Measurements from ENCODE around the gene PDCD1. TPM values are rescaled to one million over a fixed set of nuclear protein-coding genes. Genes with fewer than 3 reads are reported as not detected.

Gene PDCD1
- total RNA-seq, 4 donors from 2014 or later: 0.49 to 2.3 (median 1.1) TPM

DNA sequence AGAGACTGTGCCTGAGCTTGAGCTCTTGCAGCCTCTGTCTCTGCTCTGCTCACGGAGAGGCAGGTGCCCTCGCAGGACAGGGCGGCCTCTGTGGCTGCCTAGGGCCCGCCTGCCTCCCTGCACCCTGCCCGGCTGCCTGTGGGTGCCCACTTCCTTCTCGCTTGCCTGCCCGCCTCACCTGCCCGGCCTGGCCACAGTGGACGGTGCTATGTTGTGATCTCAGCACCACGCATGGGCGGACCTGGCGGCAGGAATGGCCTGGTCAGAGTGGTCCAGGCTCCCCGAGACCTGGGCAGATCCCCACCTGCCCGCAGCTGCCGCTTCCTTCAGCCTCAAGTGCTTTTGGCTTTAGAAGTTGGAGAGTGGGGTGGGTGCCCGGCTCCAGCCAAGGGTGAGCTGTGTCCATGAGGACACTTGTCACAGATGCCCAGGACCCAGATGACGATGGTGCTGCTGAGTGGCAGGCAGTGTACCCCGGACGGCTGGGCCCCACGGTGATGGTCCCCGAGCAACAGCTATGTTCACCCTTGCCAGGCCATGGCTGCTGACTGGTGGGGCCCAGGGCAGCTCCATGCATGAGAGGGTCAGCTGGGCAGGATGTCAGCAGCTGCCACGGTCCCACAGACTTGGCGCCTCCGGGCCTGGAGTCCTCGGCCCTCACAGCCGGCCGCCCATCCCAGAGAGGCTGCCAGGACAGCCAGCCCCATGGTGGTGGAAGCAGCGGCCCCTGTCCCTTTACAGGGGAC, 36.2 kb upstream of the PDCD1 start:
- peak overlapping the region; percentile 41 to 83 (median 76) for H3K27ac ChIP-seq
- peaks cover 19 to 54% of the 10 kb centered on the region in 2 donors for H3K4me1 ChIP-seq
- H3K9me3 ChIP-seq: no peaks in the 10 kb centered on the region
- H3K36me3 ChIP-seq: no peaks in the 10 kb centered on the region
- WGBS, 2 donors: 39 to 48% methylated on average over 9 to 16 of the region's 28 CpGs
- no peaks in the 10 kb centered on the region for H3K27me3 ChIP-seq
- TF ChIP-seq POLR2A (IDR thresholded peaks at IDR 0.05): no peak
- TF ChIP-seq, protein P1, sequence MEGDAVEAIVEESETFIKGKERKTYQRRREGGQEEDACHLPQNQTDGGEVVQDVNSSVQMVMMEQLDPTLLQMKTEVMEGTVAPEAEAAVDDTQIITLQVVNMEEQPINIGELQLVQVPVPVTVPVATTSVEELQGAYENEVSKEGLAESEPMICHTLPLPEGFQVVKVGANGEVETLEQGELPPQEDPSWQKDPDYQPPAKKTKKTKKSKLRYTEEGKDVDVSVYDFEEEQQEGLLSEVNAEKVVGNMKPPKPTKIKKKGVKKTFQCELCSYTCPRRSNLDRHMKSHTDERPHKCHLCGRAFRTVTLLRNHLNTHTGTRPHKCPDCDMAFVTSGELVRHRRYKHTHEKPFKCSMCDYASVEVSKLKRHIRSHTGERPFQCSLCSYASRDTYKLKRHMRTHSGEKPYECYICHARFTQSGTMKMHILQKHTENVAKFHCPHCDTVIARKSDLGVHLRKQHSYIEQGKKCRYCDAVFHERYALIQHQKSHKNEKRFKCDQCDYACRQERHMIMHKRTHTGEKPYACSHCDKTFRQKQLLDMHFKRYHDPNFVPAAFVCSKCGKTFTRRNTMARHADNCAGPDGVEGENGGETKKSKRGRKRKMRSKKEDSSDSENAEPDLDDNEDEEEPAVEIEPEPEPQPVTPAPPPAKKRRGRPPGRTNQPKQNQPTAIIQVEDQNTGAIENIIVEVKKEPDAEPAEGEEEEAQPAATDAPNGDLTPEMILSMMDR (IDR thresholded peaks at IDR 0.05): no peak
- H3K4me3 ChIP-seq (replicated peaks in 1 of 3): no peak overlapping the region
- peak; percentile 74 to 87 for DNase-seq
- intact Hi-C loops (cut with DNase I): no loop called here

DNA sequence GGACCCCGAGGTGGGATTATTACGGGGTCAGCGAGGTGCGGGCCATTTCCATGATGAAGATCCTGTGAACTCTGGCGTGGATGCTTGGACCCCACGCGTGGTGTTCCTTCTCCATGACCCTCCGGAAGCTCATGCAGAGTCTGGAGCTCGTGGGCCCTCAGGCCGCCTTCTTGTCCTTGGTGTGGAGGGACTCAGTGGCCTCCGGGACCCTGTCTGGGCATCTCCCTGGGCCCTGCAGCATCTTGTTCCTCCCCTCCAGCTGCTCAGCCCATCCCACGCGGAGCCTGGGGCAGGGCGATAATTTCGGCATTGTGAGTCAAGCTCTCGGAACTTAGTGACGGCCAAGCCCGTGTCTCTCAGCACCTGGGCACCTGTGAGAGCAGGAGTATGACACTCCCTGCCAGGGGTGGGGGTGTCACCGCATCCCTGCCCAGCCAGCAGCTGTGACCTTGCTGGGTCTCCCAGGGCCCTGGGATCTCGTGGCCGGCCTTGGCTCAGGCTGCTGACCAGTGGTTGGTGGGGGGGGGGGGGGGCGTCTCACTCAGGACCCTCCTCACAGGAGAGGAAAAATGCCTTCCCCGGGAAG, 35.5 kb upstream of the PDCD1 start:
- Histone ChIP-seq H3K4me3 (replicated peaks in 1 of 3) (no peak overlapping the region), H3K36me3 (no peaks in the 10 kb centered on the region), H3K27me3 (no peaks in the 10 kb centered on the region), H3K27ac (peak overlapping the region in 2 of 3 donors; percentile 76 to 83), H3K9me3 (no peaks in the 10 kb centered on the region), H3K4me1 (peaks cover 15 to 47% of the 10 kb centered on the region in 2 donors)
- WGBS, 2 donors: 93 to 94% methylated on average over 8 to 18 of the region's 23 CpGs
- intact Hi-C loops (cut with DNase I): no loop called here
- DNase-seq: no peak
- TF ChIP-seq, protein P1 (IDR thresholded peaks at IDR 0.05): no peak
- no peak for TF ChIP-seq POLR2A (IDR thresholded peaks at IDR 0.05)

DNA sequence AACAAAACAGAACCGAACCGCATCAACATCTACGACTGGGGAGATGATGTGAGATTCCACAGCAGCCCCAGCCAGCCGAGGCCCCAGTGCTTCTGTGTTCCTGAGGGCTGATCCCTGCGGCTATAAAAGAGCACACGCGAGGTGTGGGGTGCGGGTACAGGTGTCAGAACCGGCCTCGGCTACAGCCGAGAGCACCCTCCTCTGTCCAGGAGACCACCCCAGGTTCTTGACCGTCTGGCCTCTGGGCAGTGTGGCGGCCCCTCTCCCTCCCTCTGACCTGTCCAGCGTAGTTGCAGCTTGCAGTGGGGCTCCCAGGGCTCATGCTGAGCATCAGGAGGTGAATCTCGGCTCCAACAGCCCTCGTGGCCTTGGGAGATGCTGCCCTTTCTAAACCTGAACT, 34.6 kb upstream of the PDCD1 start:
- intact Hi-C loops (cut with DNase I): no loop called here
- no peak overlapping the region for H3K4me3 ChIP-seq (replicated peaks in 1 of 3)
- H3K4me1 ChIP-seq: peaks cover 12 to 39% of the 10 kb centered on the region in 2 donors
- DNase-seq: no peak
- no peaks in the 10 kb centered on the region for H3K9me3 ChIP-seq
- no peaks in the 10 kb centered on the region for H3K27me3 ChIP-seq
- no peak for TF ChIP-seq POLR2A (IDR thresholded peaks at IDR 0.05)
- TF ChIP-seq, protein P1 (IDR thresholded peaks at IDR 0.05): no peak
- H3K36me3 ChIP-seq: no peaks in the 10 kb centered on the region
- 86 to 94% methylated on average over 15 to 16 of the region's 16 CpGs for WGBS, 2 donors
- no peak overlapping the region for H3K27ac ChIP-seq

DNA sequence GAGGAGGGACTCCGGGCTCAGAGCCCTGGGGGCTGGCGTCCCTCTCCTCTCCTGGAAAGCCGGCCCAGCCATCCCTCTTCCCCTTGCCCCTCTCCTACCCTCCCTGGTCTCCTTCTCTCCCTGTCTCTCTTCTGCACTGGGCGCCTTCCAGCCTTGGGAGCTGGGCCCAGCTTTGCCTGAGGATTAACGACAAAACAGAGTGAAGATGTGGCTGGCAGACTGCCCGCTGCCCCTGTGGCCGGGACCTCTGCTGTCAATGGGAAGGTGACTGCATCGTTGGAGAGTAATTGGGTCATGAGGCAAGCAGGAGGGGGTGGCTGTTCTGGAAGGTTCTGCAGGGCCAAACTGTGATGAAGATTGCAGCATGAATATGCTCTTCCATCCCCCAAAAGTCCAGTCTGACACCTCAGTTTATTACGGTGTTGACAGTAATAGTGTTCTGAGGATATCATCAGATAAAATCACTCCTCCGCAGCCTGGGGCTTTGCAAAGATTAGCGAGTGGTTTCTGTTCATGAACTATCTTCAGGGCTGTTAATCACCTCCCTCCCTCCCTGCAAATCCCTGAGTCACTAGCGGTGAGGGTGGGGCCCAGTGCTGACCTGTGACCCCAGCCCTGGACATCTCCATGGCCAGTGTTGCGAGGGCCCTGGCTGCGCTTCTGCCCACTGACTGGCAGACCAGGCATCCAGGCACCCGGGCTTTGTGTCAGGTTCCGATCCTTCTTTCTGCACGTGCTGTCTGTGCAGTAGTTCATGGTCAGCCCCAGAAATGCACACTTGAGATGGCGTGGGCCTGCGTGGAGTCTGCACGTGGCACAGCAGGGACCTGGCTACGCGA, 33.8 kb upstream of the PDCD1 start:
- no peaks in the 10 kb centered on the region for H3K27me3 ChIP-seq
- no peak for TF ChIP-seq POLR2A (IDR thresholded peaks at IDR 0.05)
- TF ChIP-seq, protein P1 (IDR thresholded peaks at IDR 0.05): no peak
- peaks cover 12 to 39% of the 10 kb centered on the region in 2 donors for H3K4me1 ChIP-seq
- no peaks in the 10 kb centered on the region for H3K9me3 ChIP-seq
- no peak overlapping the region for H3K4me3 ChIP-seq (replicated peaks in 1 of 3)
- intact Hi-C loops (cut with DNase I): no loop called here
- 77 to 83% methylated on average over 21 to 22 of the region's 22 CpGs for WGBS, 2 donors
- peak in 1 of 2 donors; percentile 2 for DNase-seq
- no peak overlapping the region for H3K27ac ChIP-seq
- no peaks in the 10 kb centered on the region for H3K36me3 ChIP-seq

Data from thyroid gland (tissue), 4 donors.